A549 (cell line): ENCODE data around the gene NSMCE4A. TPM values are rescaled to one million over a fixed set of nuclear protein-coding genes. Genes with fewer than 3 reads are reported as not detected.

ENCODE experiments used
- polyA plus RNA-seq, 4 experiments: library from polyadenylated mRNA; depleted of rRNA in 3 of 4; stranded (reverse); fragments of >200 nt; fragmentation: RNase III in 1 of 4; extraction: RNeasy Plus Mini Kit Qiagen cat#74134 plus additional on column Dnase treatment in 1 of 4; gene quantifications; 2 replicates in 3 of 4; 3 replicates in 1 of 4; pipeline ENCODE4 v1.2.3, GENCODE V29; 2011 to 2017
- small RNA-seq, 6 experiments: library from RNA; depleted of rRNA; stranded (forward); fragments of <200 nt; gene quantifications; one replicate each; pipeline ENCODE3, GENCODE V24; 2012

NSMCE4A gene
- polyA plus RNA-seq, 2 of the 4 experiments (the other 2 are of a cell fraction), result 67.2 to 172 TPM

Small RNA genes within 50 kb of the gene (small RNA-seq; reads per million reads assigned to genes)
- gene RF02219, result 0 reads per million in 6 experiments

Other genes starting within 250 kb of the NSMCE4A start
- 56.6 and 58.8 TPM in 2 replicates for gene ATE1, start 47.2 kb downstream of the NSMCE4A start, polyA plus RNA-seq (2011; rRNA removed)
- gene ATE1, start 47.2 kb downstream of the NSMCE4A start, polyA plus RNA-seq (2017; fragmentation: RNase III; extraction: RNeasy Plus Mini Kit Qiagen cat#74134 plus additional on column Dnase treatment), result 23.7 to 27.2 TPM (median 25.0 TPM) in 3 replicates
- 128 and 170 TPM in 2 replicates for gene TACC2, start 13.9 kb upstream of the NSMCE4A start, polyA plus RNA-seq (2011; rRNA removed)
- gene TACC2, start 13.9 kb upstream of the NSMCE4A start, polyA plus RNA-seq (2017; fragmentation: RNase III; extraction: RNeasy Plus Mini Kit Qiagen cat#74134 plus additional on column Dnase treatment), result 66.2 to 83.3 TPM (median 81.8 TPM) in 3 replicates